Measurements from ENCODE around the gene LAMA5.

The LAMA5 gene

DNA sequence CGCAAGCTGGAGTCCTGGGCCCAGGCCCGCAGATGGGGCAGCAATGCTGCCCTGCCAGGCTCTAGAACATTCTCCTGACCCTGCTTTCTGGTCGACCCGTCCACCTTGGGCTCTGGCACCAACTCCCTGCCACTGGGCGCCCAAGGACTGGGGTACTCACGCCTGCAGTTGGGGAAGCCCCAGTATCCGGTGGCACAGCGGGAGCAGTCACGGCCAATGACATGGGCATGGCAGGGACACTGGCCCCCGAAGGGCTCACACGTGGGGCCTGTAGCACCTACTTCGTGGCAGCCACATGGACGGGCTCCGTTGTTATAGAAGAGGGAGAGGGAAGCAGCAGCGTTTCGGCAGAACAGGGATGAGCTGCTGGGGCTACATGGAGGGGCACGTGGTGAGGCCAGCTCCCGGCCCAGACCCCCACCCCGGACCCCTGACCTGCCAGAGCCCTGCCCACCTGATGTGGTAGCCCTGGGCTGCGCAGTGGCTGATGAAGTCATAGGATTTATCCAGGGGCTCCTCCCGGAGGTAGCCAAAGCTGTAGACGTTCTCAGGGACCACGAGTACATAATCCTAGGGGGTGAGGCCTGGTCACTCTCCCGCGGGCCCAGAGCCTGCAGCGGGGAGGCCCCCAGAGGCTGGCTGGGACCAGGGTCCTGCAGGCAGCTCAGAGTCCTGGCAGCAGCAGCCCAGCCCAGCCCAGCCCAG lies 38.3 kb downstream of the LAMA5 start:
- DNase-seq = no peak
- TF ChIP-seq POLR2A (IDR thresholded peaks at IDR 0.05; ENCODE audit: low read length) (no peak), GATA1 (IDR thresholded peaks at IDR 0.05; ENCODE audit: low read depth, low read length) (no peak)

DNA sequence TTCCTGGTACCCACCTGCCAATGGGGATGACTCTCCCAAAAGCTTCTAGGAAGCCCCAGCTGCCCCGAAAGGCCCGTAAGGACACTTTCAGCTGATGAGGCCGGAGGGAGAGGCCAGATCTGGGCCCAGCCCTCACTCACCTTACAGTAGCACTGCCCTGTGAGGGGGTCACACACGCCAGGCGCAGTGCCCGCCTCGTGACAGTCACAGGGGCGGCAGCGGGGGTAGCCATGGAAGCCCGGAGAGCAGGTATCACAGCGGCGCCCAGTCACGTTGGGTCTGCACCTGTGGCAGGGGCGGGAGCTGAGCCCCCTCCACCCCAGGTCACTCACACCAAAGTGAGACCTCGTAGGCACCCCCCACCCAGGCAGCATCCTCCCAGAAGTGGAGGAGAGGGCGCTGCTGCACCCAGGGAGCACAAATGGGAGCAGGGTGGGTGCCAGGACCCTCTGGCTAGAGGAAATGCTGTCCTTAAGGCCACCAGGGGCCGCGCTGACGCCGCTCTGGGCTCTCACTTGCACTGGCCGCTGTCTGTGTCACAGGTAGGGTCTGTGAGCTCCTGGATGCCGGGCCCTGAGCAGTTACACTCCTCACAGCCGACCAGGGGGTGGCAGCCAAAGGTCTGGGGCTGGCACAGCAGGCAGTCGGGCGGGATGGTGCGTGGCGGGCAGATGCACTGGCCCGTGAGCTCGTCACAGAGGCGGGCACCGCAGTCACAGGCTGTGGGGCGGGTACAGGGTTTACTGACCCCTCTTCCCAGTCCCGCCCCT lies 39.2 kb downstream of the LAMA5 start:
- no peak for TF ChIP-seq POLR2A (IDR thresholded peaks at IDR 0.05; ENCODE audit: low read length)
- no peak for TF ChIP-seq GATA1 (IDR thresholded peaks at IDR 0.05; ENCODE audit: low read depth, low read length)
- no peak for DNase-seq

DNA sequence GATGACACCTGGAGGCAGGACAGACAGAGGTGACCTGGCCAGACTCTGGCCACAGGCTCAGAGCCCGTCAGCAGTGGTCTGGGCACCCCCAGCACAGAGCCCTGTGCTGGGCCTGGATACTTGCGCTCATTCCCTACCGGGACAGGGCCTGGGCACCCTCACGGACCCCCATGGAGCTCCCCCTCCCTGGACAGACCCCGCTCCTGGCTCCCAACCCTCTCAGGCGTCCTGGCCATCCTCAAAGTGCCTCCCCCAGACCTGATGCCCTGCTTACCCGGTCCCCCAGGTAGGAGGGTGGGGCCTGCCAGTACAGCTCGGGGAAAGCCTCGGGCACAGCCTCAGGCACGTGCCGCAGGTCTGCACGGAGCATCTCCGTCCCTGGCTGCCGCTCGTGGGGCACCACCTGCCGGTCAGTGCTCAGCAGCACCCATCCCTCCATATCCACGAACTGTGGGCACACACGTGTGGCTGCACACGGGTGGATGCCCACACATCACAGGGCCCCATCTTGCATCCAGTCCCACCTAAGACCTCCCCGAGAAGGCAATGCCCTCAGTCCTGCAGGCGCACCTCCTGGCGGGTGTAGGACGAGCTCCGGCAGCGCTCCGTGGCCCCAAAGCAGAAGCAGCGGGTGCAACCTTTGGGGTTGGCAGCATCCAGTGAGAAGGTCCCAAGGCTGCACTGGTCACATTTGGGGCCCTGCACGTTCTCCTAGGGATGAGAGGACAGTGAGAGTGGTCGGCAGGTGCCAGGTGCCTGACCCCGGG lies 40.0 kb downstream of the LAMA5 start:
- TF ChIP-seq GATA1 (IDR thresholded peaks at IDR 0.05; ENCODE audit: low read depth, low read length) = no peak
- TF ChIP-seq POLR2A (IDR thresholded peaks at IDR 0.05; ENCODE audit: low read length) = no peak
- no peak for DNase-seq

DNA sequence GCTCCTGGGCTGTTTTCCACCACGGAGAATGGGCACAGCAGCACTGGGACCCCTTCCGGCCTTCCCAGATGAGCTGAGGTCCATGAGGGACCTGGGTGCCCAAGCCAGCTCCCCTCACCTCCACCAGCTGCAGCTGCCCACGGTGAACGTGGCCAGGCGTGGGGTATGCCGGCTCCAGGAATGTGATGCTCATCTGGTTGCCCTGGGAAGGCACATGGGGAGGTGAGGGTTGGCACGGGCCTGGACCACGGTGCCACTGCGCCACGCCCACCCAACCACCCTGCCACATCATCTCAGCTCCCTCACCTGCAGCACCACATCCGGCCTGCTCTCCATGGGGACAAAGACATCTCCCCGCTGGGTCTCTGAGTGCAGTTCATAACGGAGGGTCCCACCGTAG lies 40.6 kb downstream of the LAMA5 start:
- no peak for DNase-seq
- no peak for TF ChIP-seq GATA1 (IDR thresholded peaks at IDR 0.05; ENCODE audit: low read depth, low read length)
- no peak for TF ChIP-seq POLR2A (IDR thresholded peaks at IDR 0.05; ENCODE audit: low read length)

- DNase-seq = no peak
- TF ChIP-seq GATA1 (IDR thresholded peaks at IDR 0.05; ENCODE audit: low read depth, low read length) = no peak
- no peak for TF ChIP-seq POLR2A (IDR thresholded peaks at IDR 0.05; ENCODE audit: low read length)
These were observed 41.8 kb downstream of the LAMA5 start for GRCh38 chr20:62325172-62325905.

GRCh38 chr20:62323980-62324906 lies 42.9 kb downstream of the LAMA5 start:
- no peak for TF ChIP-seq GATA1 (IDR thresholded peaks at IDR 0.05; ENCODE audit: low read depth, low read length)
- no peak for TF ChIP-seq POLR2A (IDR thresholded peaks at IDR 0.05; ENCODE audit: low read length)
- DNase-seq = no peak

GRCh38 chr20:62323146-62323979 lies 43.7 kb downstream of the LAMA5 start:
- TF ChIP-seq POLR2A (IDR thresholded peaks at IDR 0.05; ENCODE audit: low read length) (no peak), GATA1 (IDR thresholded peaks at IDR 0.05; ENCODE audit: low read depth, low read length) (no peak)
- DNase-seq = no peak

- TF ChIP-seq POLR2A (IDR thresholded peaks at IDR 0.05; ENCODE audit: low read length) (no peak), GATA1 (IDR thresholded peaks at IDR 0.05; ENCODE audit: low read depth, low read length) (no peak)
- no peak for DNase-seq
These were observed 44.5 kb downstream of the LAMA5 start for GRCh38 chr20:62322492-62323041.

- TF ChIP-seq POLR2A (IDR thresholded peaks at IDR 0.05; ENCODE audit: low read length) (no peak), GATA1 (IDR thresholded peaks at IDR 0.05; ENCODE audit: low read depth, low read length) (no peak)
- DNase-seq = no peak
These were observed 45.1 kb downstream of the LAMA5 start for GRCh38 chr20:62321975-62322374.

GRCh38 chr20:62321521-62321948 lies 45.6 kb downstream of the LAMA5 start:
- no peak for TF ChIP-seq GATA1 (IDR thresholded peaks at IDR 0.05; ENCODE audit: low read depth, low read length)
- no peak for TF ChIP-seq POLR2A (IDR thresholded peaks at IDR 0.05; ENCODE audit: low read length)
- peak; percentile 64 to 70 for DNase-seq

DNA sequence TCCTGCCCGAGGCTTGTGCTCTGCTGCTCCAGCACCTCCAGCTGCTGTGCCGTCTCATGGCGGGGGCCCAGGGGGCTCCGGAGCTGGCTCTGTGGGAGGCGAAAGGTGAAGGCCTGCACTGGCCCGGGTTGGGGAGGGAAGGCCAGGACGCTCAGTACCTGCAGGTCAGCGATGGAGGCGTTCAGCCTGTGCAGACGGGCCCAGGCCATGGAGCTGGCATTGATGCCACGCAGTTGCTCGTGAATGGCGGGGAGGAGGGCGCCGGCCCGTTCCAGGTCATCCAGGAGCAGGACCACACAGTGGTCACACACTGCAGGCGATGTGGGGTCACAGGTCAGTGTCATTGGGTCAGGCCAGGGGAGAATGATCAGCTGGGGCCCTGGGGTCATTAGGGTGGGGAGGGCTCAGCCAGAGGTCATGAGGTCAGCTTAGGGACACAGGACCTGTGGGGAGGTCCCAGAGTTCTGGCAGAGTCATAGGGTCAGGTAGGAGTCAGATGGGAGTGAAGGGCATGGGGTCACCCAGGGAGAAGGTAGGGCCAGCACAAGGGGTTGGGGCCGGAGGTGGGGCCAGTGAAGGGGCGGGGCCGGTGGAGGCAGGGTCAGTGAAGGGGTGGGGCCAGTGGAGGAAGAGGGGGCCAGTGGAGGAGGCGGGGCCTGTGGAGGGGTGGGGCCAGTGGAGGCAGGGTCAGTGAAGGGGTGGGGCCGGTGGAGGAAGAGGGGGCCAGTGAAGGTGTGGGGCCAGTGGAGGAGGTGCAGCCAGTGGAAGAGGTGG lies 46.3 kb downstream of the LAMA5 start:
- DNase-seq = peak; percentile 50 to 60
- TF ChIP-seq POLR2A (IDR thresholded peaks at IDR 0.05; ENCODE audit: low read length) (no peak), GATA1 (IDR thresholded peaks at IDR 0.05; ENCODE audit: low read depth, low read length) (no peak)

All from erythroblast (primary cell).